UCSD-AML1 (cell line): ENCODE results near the gene CISH.

Experiments used
- DNase-seq: peaks from one replicate; lab custom pipeline; 2025; ENCODE audit not compliant: unreplicated experiment; lab: John Stamatoyannopoulos, UW

CISH gene

GRCh38 chr3:50615190-50615589 is 3.6 kb upstream of the CISH start:
- DNase-seq, result no peak

- DNase-seq, result no peak
Observed at GRCh38 chr3:50612970-50613846, 1.6 kb upstream of the CISH start.

- no peak for DNase-seq
Observed at GRCh38 chr3:50612234-50612882, 784 bp upstream of the CISH start.

GRCh38 chr3:50610992-50611463 is 546 bp downstream of the CISH start:
- DNase-seq, result no peak

- DNase-seq, result no peak
Observed at GRCh38 chr3:50610181-50610971, 1.2 kb downstream of the CISH start.

GRCh38 chr3:50609763-50610085 is 1.9 kb downstream of the CISH start:
- no peak for DNase-seq

- DNase-seq, result no peak
Observed at GRCh38 chr3:50609071-50609762, 2.4 kb downstream of the CISH start.

GRCh38 chr3:50608278-50608677 is 3.3 kb downstream of the CISH start:
- DNase-seq, result no peak

- no peak for DNase-seq
Observed at GRCh38 chr3:50607271-50608091, 4.1 kb downstream of the CISH start.

GRCh38 chr3:50606596-50606995 is 5.0 kb downstream of the CISH start:
- DNase-seq, result peak; percentile 37

- no peak for DNase-seq
Observed at GRCh38 chr3:50605901-50606326, 5.7 kb downstream of the CISH start.

- DNase-seq, result no peak
Observed at GRCh38 chr3:50604628-50605588, 6.7 kb downstream of the CISH start.

- no peak for DNase-seq
Observed at GRCh38 chr3:50604110-50604621, 7.4 kb downstream of the CISH start.

- no peak for DNase-seq
Observed at GRCh38 chr3:50603261-50604109, 8.1 kb downstream of the CISH start.

- no peak for DNase-seq
Observed at GRCh38 chr3:50602595-50603191, 8.9 kb downstream of the CISH start.

GRCh38 chr3:50600841-50601591 is 10.6 kb downstream of the CISH start:
- peak; percentile 95 for DNase-seq
